Activated T-cell treated with anti-CD3 and anti-CD28 coated beads, Interleukin-2, amount 50 U/mL, for 48 hours (primary cell): ENCODE measurements around the gene UBN1.

Experiments used
- DNase-seq, 2 experiments: peaks; one replicate each; pipeline ENCODE4 v3.0.0-alpha.2; 2020

The UBN1 gene

DNA sequence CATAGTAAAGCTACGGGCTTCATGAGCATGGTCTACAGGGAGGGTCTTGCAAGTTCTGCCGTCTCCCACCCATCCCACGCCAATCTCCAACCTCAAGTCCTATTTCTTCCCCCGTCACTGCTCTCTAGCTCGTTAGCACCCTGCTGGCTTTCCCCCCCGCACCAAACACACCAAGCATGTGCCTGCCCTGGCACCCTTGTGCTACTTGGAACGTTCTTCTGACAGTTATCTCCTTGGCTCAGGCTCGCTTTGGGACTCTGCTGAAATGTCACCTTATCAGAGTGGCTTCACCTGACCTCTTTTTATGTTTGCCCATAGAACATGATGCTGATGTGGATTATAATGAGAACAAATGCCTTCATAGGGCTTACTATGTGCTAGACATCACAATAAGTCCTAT lies 22.1 kb upstream of the UBN1 start:
- no peak for DNase-seq

GRCh38 chr16:4826526-4826925 lies 20.8 kb upstream of the UBN1 start:
- DNase-seq, result no peak

DNA sequence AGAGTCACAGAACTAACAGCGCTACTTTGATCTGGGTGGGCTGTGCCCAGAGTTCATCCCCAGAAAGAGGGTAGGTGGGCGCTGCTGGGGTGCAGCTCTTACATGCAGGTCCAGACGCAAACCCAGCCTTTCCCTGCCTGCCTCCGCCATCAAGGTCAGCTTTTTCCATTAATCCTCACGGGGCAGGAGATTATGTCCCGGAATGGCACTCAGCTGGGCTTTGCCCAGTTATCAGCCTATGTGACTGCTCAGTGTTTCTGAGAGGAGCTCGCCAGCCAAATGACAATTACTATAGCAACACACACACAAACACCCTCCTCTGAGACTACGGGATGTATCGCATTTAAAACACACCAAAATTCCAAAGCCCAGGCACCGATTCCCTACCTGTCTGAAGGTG lies 20.3 kb upstream of the UBN1 start:
- DNase-seq, result no peak

- DNase-seq, result no peak
Measured at GRCh38 chr16:4828567-4829321, 18.5 kb upstream of the UBN1 start.

- no peak for DNase-seq
Measured at GRCh38 chr16:4830408-4830807, 16.9 kb upstream of the UBN1 start.

- DNase-seq, result no peak
Measured at GRCh38 chr16:4831616-4832015, 15.7 kb upstream of the UBN1 start.

DNA sequence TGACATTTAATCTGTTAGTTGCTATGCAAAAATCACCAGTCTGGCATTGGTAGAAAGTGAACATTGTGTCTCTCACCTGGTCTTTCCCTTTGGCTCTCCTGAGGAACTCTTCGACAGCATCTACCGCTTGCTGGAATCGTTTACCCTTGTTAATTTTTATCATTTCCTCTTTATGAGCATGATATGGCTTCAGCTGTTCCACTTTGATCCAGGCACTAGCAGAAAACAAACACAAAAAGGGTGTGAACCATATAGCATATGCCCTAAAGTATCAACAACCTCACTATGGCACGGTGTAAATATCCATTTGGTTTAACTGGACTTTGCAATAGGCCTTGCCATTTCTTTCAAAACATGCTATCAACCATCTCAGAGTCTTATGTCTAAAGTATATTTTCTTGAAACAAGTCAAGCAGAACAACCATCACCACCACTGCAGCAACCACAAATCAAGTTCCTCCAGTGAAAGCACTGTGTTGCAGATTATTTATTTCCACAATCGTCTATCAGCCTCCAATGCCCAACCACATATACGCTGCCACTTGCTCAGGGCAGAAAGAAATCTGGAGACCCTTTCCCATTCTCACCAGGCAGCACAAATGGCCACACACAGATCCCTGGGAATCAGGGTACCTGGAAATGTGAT lies 14.5 kb upstream of the UBN1 start:
- no peak for DNase-seq

DNA sequence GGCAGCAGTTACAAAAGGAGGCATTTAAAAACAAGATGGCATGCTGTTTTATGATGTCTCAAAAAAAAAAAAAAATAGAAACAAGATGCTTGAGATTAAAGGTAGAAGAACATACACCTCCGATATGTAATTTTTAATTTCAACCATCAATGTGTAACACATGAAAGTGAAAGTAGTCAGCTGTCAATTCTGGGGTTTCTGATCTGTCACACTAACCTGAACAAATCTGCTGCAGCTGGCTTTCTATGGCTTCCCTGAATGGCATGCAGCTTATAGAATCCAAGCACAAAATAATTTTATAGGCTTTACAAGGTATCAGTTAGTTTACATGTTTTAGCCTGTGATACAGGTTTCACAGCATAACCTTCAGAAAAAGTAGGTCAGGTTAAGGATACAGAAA lies 13.7 kb upstream of the UBN1 start:
- no peak for DNase-seq

DNA sequence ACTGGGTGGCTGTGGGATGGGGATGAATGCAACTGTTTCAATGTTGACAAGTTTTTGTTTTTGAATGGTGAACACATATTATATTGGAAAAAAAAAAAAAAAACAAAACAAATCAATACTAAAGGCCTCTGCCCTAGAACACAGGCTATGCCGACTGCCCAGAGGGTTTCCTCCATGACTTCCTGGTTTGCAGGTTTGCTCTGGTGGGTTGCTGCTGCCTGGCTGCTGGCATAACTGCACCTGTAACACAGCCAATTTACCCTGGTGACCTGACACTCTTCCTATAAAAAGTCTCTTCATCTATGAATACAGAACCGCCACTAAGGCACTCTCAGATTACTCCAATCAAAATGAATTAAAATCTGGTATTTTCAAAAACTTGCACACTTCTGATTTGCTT lies 10.6 kb upstream of the UBN1 start:
- no peak for DNase-seq

DNA sequence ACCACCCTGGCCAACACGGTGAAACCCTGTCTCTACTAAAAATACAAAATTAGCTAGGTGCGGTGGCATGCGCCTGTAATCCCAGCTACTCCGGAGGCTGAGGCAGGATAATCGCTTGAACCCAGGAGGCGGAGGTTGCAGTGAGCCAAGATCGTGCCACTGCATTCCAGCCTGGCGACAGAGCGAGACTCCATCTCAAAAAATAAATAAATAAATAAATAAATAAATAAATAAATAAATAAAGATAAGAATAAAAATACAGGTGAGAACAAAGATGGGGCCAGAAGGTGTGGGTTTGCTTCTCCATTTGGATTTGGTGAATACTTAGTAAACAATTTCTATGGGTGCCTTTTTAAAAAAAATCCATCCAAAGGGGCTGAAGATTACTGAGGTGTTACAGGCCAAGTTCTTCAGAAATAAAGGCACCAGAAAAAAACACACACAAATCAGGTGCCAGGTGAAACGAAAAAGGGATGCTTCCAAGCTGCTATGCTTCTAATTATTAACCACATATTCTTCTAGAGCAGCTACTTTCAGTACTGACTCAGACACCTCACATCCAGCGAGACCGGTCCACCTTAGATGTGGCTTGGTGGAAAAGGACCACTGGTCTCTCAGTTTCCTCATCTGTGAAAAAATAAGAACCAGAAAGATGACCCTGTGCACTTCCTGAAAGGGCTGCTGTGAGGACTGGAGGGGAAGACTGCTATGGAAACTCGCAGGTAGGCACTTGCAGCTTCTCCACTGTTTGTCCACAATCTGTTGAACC lies 9.4 kb upstream of the UBN1 start:
- DNase-seq, result no peak

DNA sequence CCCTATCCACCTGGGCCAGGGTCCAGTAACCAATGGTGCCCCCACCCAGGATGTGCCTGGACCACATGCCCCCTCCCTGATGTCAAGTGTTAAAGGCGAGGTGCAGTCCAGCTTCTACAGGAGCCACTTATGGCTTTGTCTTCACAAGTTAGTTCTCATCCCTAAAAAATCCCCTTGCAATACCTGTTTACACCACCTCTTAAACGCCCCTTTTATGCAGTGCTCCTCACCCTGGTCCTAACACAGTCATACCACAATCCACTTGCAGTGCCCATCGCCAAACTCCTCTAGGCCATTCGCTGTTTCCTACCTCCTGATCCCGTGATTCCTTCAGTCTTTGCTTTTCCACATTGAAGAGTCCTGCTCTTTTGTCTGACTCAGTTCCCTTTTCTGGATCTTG lies 7.3 kb upstream of the UBN1 start:
- no peak for DNase-seq

DNA sequence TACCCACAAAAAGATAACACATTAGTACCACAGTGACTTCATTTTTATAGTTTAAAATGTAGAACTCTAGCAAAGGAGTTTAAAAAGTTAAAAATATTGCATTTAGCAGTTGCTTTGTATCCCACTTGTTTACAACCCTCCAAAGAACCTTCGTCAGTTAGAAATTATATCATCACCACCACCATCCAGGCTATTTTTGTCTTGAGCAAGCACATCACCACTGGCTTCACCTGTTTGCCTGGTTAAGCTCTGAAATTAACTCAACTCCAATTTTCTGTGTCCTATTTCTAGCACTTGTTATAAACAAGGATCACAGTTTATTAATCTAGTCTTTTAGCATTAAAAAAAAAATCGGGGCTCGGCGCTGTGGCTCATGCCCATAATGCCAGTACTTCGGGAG lies 6.3 kb upstream of the UBN1 start:
- no peak for DNase-seq

GRCh38 chr16:4846503-4846900 lies 779 bp upstream of the UBN1 start:
- peak; percentile 45 for DNase-seq

DNA sequence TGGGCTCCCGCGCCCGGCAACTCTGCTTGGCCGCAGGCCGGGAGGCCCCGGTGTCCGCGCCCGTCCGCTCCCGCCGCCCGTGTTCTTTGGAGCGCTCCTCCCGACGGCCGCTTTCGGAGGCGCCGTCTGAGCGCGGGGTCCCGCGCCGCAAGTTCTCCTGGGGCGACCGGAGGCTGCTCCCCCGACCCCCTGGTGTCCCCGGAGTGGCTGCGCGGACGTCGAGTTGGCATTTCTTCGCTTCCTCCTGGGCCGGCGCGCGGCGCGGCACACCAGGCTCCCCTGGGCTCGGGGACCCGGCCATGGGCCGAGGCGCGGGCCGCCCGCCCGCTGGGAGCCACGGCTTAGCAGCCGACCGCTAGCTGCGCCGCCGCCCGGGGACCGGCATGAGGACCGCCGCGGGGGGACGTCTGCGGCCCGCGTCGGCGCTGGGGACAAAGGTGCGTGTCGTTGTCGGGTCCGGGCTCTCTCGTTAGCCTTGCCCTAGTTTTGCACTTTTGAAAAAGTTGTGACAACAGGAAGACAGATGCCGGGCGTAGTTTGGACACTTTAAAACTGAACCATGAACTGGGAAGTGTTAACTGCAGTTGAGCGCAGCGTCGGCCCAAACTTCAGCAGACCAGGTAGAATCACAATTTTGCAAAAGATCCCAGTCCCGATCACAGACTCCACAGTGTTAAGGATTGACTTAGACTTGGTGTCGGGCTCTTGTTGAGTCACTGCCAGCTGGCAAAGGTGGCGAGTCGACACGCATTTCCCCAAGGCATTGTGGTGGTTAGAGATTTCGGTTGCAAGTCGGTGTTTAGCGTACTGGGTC lies 700 bp downstream of the UBN1 start:
- peak in 1 of 2 experiments; percentile 46 for DNase-seq

DNA sequence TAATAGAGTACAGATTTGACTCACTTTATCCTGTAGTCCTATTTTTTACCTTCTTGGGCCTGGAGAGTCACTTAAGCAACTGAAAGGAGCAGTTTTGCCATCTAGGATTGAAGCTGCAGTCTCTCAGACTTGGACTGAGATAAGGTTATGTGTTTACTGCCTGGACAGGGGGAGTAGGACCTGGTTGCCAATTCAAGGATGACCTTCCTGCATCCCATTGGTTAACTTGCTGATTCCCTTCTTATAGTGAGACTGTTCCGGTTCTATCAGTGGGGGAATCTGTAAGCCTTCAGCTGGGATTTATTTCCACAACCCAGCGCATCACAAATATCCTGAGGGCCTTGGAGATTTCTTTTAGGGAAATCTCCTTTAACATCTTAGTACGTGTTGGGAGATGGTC lies 2.9 kb downstream of the UBN1 start:
- DNase-seq, result no peak

DNA sequence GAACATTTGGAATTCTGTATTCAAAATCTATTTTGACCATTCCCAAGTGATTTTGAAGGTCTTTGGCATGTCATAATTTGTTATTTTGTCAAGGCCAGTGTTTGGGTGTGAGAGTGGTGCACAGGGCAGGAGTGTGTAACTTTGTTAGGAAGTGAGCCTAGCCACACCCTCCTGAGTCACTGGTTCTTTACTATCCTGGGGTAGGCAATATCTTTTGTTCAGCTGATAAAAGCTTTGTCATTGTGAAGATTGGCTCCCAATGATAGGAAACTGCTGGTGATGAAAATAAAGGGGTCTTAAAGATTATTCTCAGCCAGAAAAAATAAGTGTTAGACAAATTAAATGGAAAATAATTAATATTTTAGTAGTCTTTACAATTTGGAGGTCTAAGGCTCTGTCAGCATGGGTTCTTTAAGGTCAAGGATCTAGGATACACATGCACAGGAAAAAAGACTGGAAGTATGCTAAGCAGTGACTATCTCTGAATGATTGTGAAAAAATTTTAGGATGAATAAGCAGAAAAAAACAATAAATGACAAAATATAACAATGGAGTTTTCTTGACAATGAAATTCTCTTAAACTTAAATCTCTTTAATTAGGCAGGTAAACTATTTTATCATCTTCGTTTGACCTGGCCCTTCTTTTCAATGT lies 5.1 kb downstream of the UBN1 start:
- no peak for DNase-seq

GRCh38 chr16:4855371-4855770 lies 8.1 kb downstream of the UBN1 start:
- no peak for DNase-seq

GRCh38 chr16:4855804-4856203 lies 8.5 kb downstream of the UBN1 start:
- DNase-seq, result no peak

DNA sequence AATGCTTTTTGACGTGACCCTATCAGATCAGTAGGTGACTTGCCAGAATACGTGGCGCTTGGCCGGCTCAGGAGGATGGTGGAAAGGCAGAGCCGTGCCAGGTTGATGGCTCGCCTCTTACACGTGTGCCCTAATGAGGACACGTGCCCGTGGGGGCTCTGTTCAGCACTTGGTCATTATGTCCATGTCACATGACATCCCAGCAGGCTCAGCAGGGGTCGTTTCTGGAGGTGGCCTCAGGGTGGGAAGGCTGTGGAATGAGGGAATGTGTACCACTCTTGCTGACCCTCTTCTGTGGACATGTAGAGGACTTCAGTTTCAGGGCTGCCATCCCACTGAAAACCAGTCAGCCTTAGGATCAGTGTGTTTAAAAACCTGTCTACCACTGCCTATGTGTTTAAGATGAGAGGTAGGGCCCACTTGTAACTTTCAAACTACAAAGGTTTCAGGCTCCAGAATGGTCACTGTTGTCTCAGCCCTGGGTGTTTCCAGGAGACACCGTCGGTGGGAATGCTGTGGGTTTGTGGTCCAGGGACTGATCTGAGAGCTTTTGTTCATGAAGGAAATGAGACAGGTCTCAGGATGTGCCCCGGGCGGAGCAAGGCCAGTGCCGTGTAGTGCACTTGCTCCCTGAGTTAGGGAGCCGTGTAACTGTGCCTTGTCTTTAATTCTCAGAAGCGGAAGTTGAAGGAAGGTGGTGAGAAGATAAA lies 12.1 kb downstream of the UBN1 start:
- DNase-seq, result no peak

- DNase-seq, result no peak
Measured at GRCh38 chr16:4859900-4860255, 12.6 kb downstream of the UBN1 start.

DNA sequence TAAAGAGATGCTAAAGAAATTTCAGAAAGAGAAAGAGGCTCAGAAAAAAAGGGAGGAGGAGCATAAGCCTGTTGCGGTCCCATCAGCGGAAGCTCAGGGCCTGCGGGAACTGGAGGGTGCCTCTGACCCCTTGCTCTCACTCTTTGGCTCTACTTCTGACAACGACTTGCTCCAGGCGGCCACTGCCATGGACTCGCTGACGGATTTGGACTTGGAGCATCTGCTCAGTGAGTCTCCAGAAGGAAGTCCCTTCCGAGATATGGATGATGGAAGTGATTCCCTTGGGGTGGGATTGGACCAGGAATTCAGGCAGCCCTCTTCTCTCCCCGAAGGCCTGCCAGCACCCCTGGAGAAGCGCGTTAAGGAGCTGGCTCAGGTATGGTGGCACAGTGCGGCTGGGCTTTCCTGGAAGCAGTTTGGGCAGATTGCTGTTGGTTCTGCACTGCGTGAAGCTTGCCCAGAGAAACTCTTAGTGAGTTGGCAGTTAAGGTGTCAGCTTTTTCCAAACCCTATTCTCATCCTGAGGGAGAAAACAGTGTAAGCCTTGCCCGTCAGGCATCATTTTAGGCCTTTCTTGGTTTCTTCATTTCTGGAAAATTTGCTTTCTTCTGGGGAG lies 13.6 kb downstream of the UBN1 start:
- DNase-seq, result no peak

- DNase-seq, result no peak
Measured at GRCh38 chr16:4862639-4863038, 15.4 kb downstream of the UBN1 start.
